Measurements from ENCODE around the gene SLC17A1. TPM values are rescaled to one million over a fixed set of nuclear protein-coding genes. Genes with fewer than 3 reads are reported as not detected.

SLC17A1 gene
- total and polyA plus RNA-seq, 4 donors = not detected

GRCh38 chr6:25747477-25747876 lies 84.4 kb downstream of the SLC17A1 start:
- H3K27me3 ChIP-seq (ENCODE audit: control insufficient read depth in 1 of 2, insufficient read depth in 2 of 2, low read length in 1 of 2) = no peaks in the 10 kb centered on the region
- no peak overlapping the region for H3K4me3 ChIP-seq (ENCODE audit: low read length in 2 of 2)
- H3K9me3 ChIP-seq (ENCODE audit: control insufficient read depth, low read length) = no peaks in the 10 kb centered on the region
- no peaks in the 10 kb centered on the region for H3K36me3 ChIP-seq (ENCODE audit: control insufficient read depth in 1 of 2, insufficient read depth in 2 of 2, low read length in 1 of 2)
- no peak for DNase-seq
- no peak for ATAC-seq (ENCODE audit: low FRiP score)
- WGBS, 2 donors = 73 to 79% methylated on average over 2 of the region's 2 CpGs
- H3K27ac ChIP-seq (ENCODE audit: low read depth in 1 of 2, low read length in 2 of 2) = no peak overlapping the region
- intact Hi-C loops (cut with DNase I) = no loop called here
- H3K4me1 ChIP-seq (ENCODE audit: control insufficient read depth in 1 of 2, insufficient read depth in 2 of 2, low read length in 2 of 2) = no peaks in the 10 kb centered on the region

- Histone ChIP-seq H3K9me3 (ENCODE audit: control insufficient read depth, low read length) (no peaks in the 10 kb centered on the region), H3K27me3 (ENCODE audit: control insufficient read depth in 1 of 2, insufficient read depth in 2 of 2, low read length in 1 of 2) (no peaks in the 10 kb centered on the region), H3K36me3 (ENCODE audit: control insufficient read depth in 1 of 2, insufficient read depth in 2 of 2, low read length in 1 of 2) (no peaks in the 10 kb centered on the region), H3K4me3 (ENCODE audit: low read length in 2 of 2) (no peak overlapping the region), H3K27ac (ENCODE audit: low read depth in 1 of 2, low read length in 2 of 2) (no peak overlapping the region), H3K4me1 (ENCODE audit: control insufficient read depth in 1 of 2, insufficient read depth in 2 of 2, low read length in 2 of 2) (no peaks in the 10 kb centered on the region)
- 83 to 84% methylated on average over 1 of the region's 1 CpG for WGBS, 2 donors
- no peak for ATAC-seq (ENCODE audit: low FRiP score)
- DNase-seq = no peak
- intact Hi-C loops (cut with DNase I) = no loop called here
These were observed 84.9 kb downstream of the SLC17A1 start for GRCh38 chr6:25746968-25747367.

- no peak for ATAC-seq (ENCODE audit: low FRiP score)
- DNase-seq = no peak
- intact Hi-C loops (cut with DNase I) = no loop called here
- WGBS, 2 donors = 86 to 88% methylated on average over 4 of the region's 4 CpGs
- Histone ChIP-seq H3K4me3 (ENCODE audit: low read length in 2 of 2) (no peak overlapping the region), H3K4me1 (ENCODE audit: control insufficient read depth in 1 of 2, insufficient read depth in 2 of 2, low read length in 2 of 2) (no peaks in the 10 kb centered on the region), H3K36me3 (ENCODE audit: control insufficient read depth in 1 of 2, insufficient read depth in 2 of 2, low read length in 1 of 2) (no peaks in the 10 kb centered on the region), H3K27me3 (ENCODE audit: control insufficient read depth in 1 of 2, insufficient read depth in 2 of 2, low read length in 1 of 2) (no peaks in the 10 kb centered on the region), H3K9me3 (ENCODE audit: control insufficient read depth, low read length) (no peaks in the 10 kb centered on the region), H3K27ac (ENCODE audit: low read depth in 1 of 2, low read length in 2 of 2) (no peak overlapping the region)
These were observed 86.0 kb downstream of the SLC17A1 start for GRCh38 chr6:25745836-25746235.

- no peak overlapping the region for H3K27ac ChIP-seq (ENCODE audit: low read depth in 1 of 2, low read length in 2 of 2)
- no peak overlapping the region for H3K4me3 ChIP-seq (ENCODE audit: low read length in 2 of 2)
- H3K9me3 ChIP-seq (ENCODE audit: control insufficient read depth, low read length) = no peaks in the 10 kb centered on the region
- no peak for ATAC-seq (ENCODE audit: low FRiP score)
- no peaks in the 10 kb centered on the region for H3K4me1 ChIP-seq (ENCODE audit: control insufficient read depth in 1 of 2, insufficient read depth in 2 of 2, low read length in 2 of 2)
- H3K36me3 ChIP-seq (ENCODE audit: control insufficient read depth in 1 of 2, insufficient read depth in 2 of 2, low read length in 1 of 2) = no peaks in the 10 kb centered on the region
- intact Hi-C loops (cut with DNase I) = no loop called here
- no peaks in the 10 kb centered on the region for H3K27me3 ChIP-seq (ENCODE audit: control insufficient read depth in 1 of 2, insufficient read depth in 2 of 2, low read length in 1 of 2)
- DNase-seq = no peak
These were observed 88.0 kb downstream of the SLC17A1 start for GRCh38 chr6:25743868-25744267.

GRCh38 chr6:25735261-25735660 lies 96.6 kb downstream of the SLC17A1 start:
- no peak for ATAC-seq (ENCODE audit: low FRiP score)
- Histone ChIP-seq H3K9me3 (ENCODE audit: control insufficient read depth, low read length) (peaks cover 1% of the 10 kb centered on the region), H3K27ac (ENCODE audit: low read depth in 1 of 2, low read length in 2 of 2) (no peak overlapping the region), H3K27me3 (ENCODE audit: control insufficient read depth in 1 of 2, insufficient read depth in 2 of 2, low read length in 1 of 2) (no peaks in the 10 kb centered on the region), H3K36me3 (ENCODE audit: control insufficient read depth in 1 of 2, insufficient read depth in 2 of 2, low read length in 1 of 2) (no peaks in the 10 kb centered on the region), H3K4me1 (ENCODE audit: control insufficient read depth in 1 of 2, insufficient read depth in 2 of 2, low read length in 2 of 2) (no peaks in the 10 kb centered on the region), H3K4me3 (ENCODE audit: low read length in 2 of 2) (no peak overlapping the region)
- no peak for DNase-seq
- intact Hi-C loops (cut with DNase I) = no loop called here

Other genes with a start within 250 kb of the SLC17A1 start
- not detected for gene SCGN, start 179.8 kb downstream of the SLC17A1 start, total RNA-seq
- gene SCGN, start 179.8 kb downstream of the SLC17A1 start, polyA plus RNA-seq = 1 to 10 TPM; 1.1 to 3.1 TPM
- not detected for gene SLC17A4, start 77.3 kb downstream of the SLC17A1 start, total RNA-seq
- gene SLC17A4, start 77.3 kb downstream of the SLC17A1 start, polyA plus RNA-seq = 1 to 10 TPM in 1 of 2 donors, under 1 TPM in 1; 0.10 to 1.3 TPM
- not detected for gene SLC17A3, start 42.2 kb upstream of the SLC17A1 start, total RNA-seq
- gene SLC17A3, start 42.2 kb upstream of the SLC17A1 start, polyA plus RNA-seq = not detected
- not detected for gene SLC17A2, start 98.6 kb upstream of the SLC17A1 start, total RNA-seq
- not detected for gene SLC17A2, start 98.6 kb upstream of the SLC17A1 start, polyA plus RNA-seq
- gene TRIM38, start 130.8 kb upstream of the SLC17A1 start, total RNA-seq = 10 to 100 TPM; 24.3 to 24.8 TPM
- 10 to 100 TPM in 1 of 2 donors, 1 to 10 TPM in 1; 6.4 to 11.9 TPM for gene TRIM38, start 130.8 kb upstream of the SLC17A1 start, polyA plus RNA-seq